Endothelial cell of umbilical vein (primary cell): ENCODE measurements around the gene TLX3. TPM values are rescaled to one million over a fixed set of nuclear protein-coding genes. Genes with fewer than 3 reads are reported as not detected.

Experiments used
- Bru-seq: library from RNA; stranded (reverse); fragments of 400-500 nt; gene quantifications from one replicate; lab custom pipeline; 2021; lab: Mats Ljungman, UMichigan
- BruChase-seq, 2 experiments: library from RNA; stranded (reverse); fragments of 400-500 nt; gene quantifications; one replicate each; lab custom pipeline; 2021; lab: Mats Ljungman, UMichigan
- BruUV-seq: library from RNA; stranded (reverse); fragments of 400-500 nt; replicated peaks from 2 replicates; lab custom pipeline; 2021; lab: Mats Ljungman, UMichigan
- CTCF ChIA-PET: fragments of 300-600, 350-600 bp; sonication (Branson Sonifier 250); formaldehyde crosslinking; loops from one replicate; lab custom pipeline; 2021; ENCODE audit warnings: antibody characterized with exemption, inconsistent platforms; lab: Charles Lee
- POLR2A ChIA-PET: fragments of 300-600, 350-600 bp; sonication (Branson Sonifier 250); formaldehyde crosslinking; loops from one replicate; lab custom pipeline; 2021; ENCODE audit warnings: antibody characterized with exemption, inconsistent platforms; lab: Charles Lee
- DNase-seq: peaks from one replicate; pipeline ENCODE4 v3.0.0-alpha.2; 2011; ENCODE audit warnings: low read depth, low spot score
- FAIRE-seq: peaks from 2 replicates; lab custom pipeline; 2011; peaks lifted over from hg19 to GRCh38; lab: Jason Lieb, UNC
- H2AFZ ChIP-seq: 2 replicates; pipeline ENCODE4 v1.6.0; 2012; ENCODE audit warnings: low read depth, low read length, control low read depth, inconsistent platforms
- H3K27ac ChIP-seq: 2 replicates; pipeline ENCODE4 v1.5.1; 2011; ENCODE audit warnings: low read depth, mild to moderate bottlenecking, control low read depth, low read length, moderate library complexity; ENCODE audit not compliant: insufficient read depth
- H3K27me3 ChIP-seq, 2 experiments: 2 replicates each; pipeline versions ENCODE4 v1.6.0 to v1.6.1; 2011; ENCODE audit warnings: low read length in 2 of 2, mixed read lengths in 1 of 2; ENCODE audit not compliant: control insufficient read depth in 2 of 2, insufficient read depth in 2 of 2
- H3K36me3 ChIP-seq, 2 experiments: 2 replicates in 1 of 2; 3 replicates in 1 of 2; pipeline ENCODE4 v1.5.1; 2011; ENCODE audit warnings: low read length in 2 of 2, mild to moderate bottlenecking in 1 of 2, moderate library complexity in 1 of 2; ENCODE audit not compliant: control insufficient read depth in 2 of 2, insufficient read depth in 2 of 2; ENCODE audit errors: extremely low read depth in 1 of 2
- H3K4me1 ChIP-seq: 3 replicates; pipeline ENCODE4 v1.5.1; 2011; ENCODE audit warnings: mild to moderate bottlenecking, low read length; ENCODE audit not compliant: control insufficient read depth, insufficient read depth; ENCODE audit errors: extremely low read depth
- H3K4me2 ChIP-seq: 2 replicates; pipeline ENCODE4 v1.6.1; 2011; ENCODE audit warnings: low read length, control low read depth, mixed read lengths; ENCODE audit not compliant: insufficient read depth
- H3K4me3 ChIP-seq, 3 experiments: fragments of 200-600 bp in 1 of 3; sonication (generic), shearing (Covaris generic) in 1 of 3; replicated peaks in 1 of 3; 2 replicates each; pipeline ENCODE4 v1.5.1; 2011 to 2016; ENCODE audit warnings: control low read depth in 3 of 3, low read length in 3 of 3, mild to moderate bottlenecking in 2 of 3, inconsistent platforms in 1 of 3, low read depth in 1 of 3, moderate library complexity in 1 of 3; ENCODE audit not compliant: insufficient read depth in 1 of 3
- H3K79me2 ChIP-seq: 2 replicates; pipeline ENCODE4 v1.6.0; 2012; ENCODE audit warnings: low read length, inconsistent platforms; ENCODE audit not compliant: control insufficient read depth, insufficient read depth
- H3K9ac ChIP-seq: replicated peaks from 2 replicates; pipeline ENCODE3; 2011; ENCODE audit warnings: low read length, control low read depth; ENCODE audit not compliant: insufficient read depth; ENCODE audit errors: extremely low read depth
- H3K9me1 ChIP-seq: replicated peaks from 3 replicates; pipeline ENCODE4 v1.6.0; 2011; ENCODE audit warnings: mild to moderate bottlenecking, low read length; ENCODE audit not compliant: control insufficient read depth, insufficient read depth; ENCODE audit errors: extremely low read depth
- H3K9me3 ChIP-seq: replicated peaks from 2 replicates; pipeline ENCODE4 v1.5.1; 2012; ENCODE audit warnings: low read length, inconsistent platforms; ENCODE audit not compliant: control insufficient read depth, insufficient read depth
- H4K20me1 ChIP-seq: replicated peaks from 2 replicates; pipeline ENCODE3; 2011; ENCODE audit warnings: mild to moderate bottlenecking, low read length; ENCODE audit not compliant: control insufficient read depth, insufficient read depth; ENCODE audit errors: extremely low read depth
- CTCF ChIP-seq, 2 donors: IDR thresholded peaks; 1 replicate in 1 of 2; 2 replicates in 1 of 2; pipeline ENCODE4 v1.5.1; 2011; ENCODE audit warnings: low read length in 2 of 2, mild to moderate bottlenecking in 2 of 2, moderate library complexity in 2 of 2, control low read depth in 1 of 2, inconsistent platforms in 1 of 2, low read depth in 1 of 2; ENCODE audit not compliant: insufficient read depth in 1 of 2; ENCODE audit errors: extremely low read depth in 1 of 2
- EZH2 ChIP-seq: IDR thresholded peaks from 2 replicates; pipeline ENCODE4 v1.6.1; 2012; ENCODE audit warnings: borderline replicate concordance, low read depth, mild to moderate bottlenecking, moderate library complexity, low read length, inconsistent platforms; ENCODE audit not compliant: severe bottlenecking
- FOS ChIP-seq: IDR thresholded peaks from 2 replicates; pipeline ENCODE4 v1.6.1; 2011; ENCODE audit warnings: mild to moderate bottlenecking, low read length, moderate library complexity, borderline replicate concordance; ENCODE audit not compliant: insufficient read depth
- GATA2 ChIP-seq: IDR thresholded peaks from 2 replicates; pipeline ENCODE4 v1.7.0; 2011; ENCODE audit warnings: low read depth, mild to moderate bottlenecking, moderate library complexity, mixed read lengths, low read length; ENCODE audit not compliant: insufficient read length, insufficient read depth
- JUN ChIP-seq: IDR thresholded peaks from 2 replicates; pipeline ENCODE4 v1.6.1; 2011; ENCODE audit warnings: borderline replicate concordance, low read depth; ENCODE audit not compliant: insufficient read length, insufficient read depth
- MAX ChIP-seq: IDR thresholded peaks from 2 replicates; pipeline ENCODE4 v1.6.1; 2011; ENCODE audit not compliant: insufficient read depth, insufficient read length
- MYC ChIP-seq: IDR thresholded peaks from one replicate; pipeline ENCODE4 v1.6.1; 2011; ENCODE audit warnings: mild to moderate bottlenecking, low read depth, low read length
- POLR2A ChIP-seq: IDR thresholded peaks from 2 replicates; pipeline ENCODE4 v1.6.1; 2012; ENCODE audit warnings: low read depth, mild to moderate bottlenecking, control low read depth, low read length
- POLR2AphosphoS5 ChIP-seq: IDR thresholded peaks from 2 replicates; pipeline ENCODE4 v1.6.1; 2012; ENCODE audit warnings: low read depth, mild to moderate bottlenecking, control low read depth, low read length, moderate library complexity; ENCODE audit not compliant: insufficient read depth
- dilution Hi-C: fragments of 300-500 bp; cut with MboI; formaldehyde crosslinking; loops from one replicate; pipeline ENCODE4 v1.15.0; 2019; ENCODE audit warnings: low sequenced_read_pairs; ENCODE audit not compliant: extremely low pct_ligation_motif_present
- intact Hi-C: fragments of 100-400 bp; cut with micrococcal nuclease; formaldehyde crosslinking; loops from one replicate; pipeline ENCODE4 v1.10.0; 2022
- long read RNA-seq: library from polyadenylated mRNA; stranded (forward); transcript quantifications from one replicate; pipeline ENCODE4 v2.0.0, GENCODE V29; 2021
- polyA minus RNA-seq, 3 experiments: library from RNA; depleted of rRNA, polyadenylated mRNA; stranded (reverse); fragments of >200 nt; gene quantifications; 1 replicate in 1 of 3; 2 replicates in 2 of 3; pipeline ENCODE4 v1.2.3, GENCODE V29; 2011
- polyA plus RNA-seq, 4 experiments: library from polyadenylated mRNA; depleted of rRNA in 3 of 4; stranded (reverse) in 3 of 4; unstranded in 1 of 4; fragments of >200 nt; gene quantifications; 2 replicates each; pipeline versions ENCODE4 v1.2.1 to v1.2.3, GENCODE V29; 2011 to 2012; ENCODE audit warnings: missing spikeins in 1 of 4
- total RNA-seq: library from RNA; stranded (reverse); gene quantifications from 2 replicates; pipeline ENCODE4 v1.2.3, GENCODE V29; 2021

Gene TLX3
- not detected in 2 replicates for total RNA-seq
- not detected in 2 replicates for polyA plus RNA-seq
- polyA plus RNA-seq (2011; cell fraction: cytosol; rRNA removed) = not detected in 2 replicates
- not detected in 2 replicates for polyA plus RNA-seq (2011; cell fraction: nucleus; rRNA removed)
- not detected in 2 replicates for polyA plus RNA-seq (2012)
- not detected in 2 replicates for polyA minus RNA-seq
- 5.6 TPM for polyA minus RNA-seq (2011; cell fraction: cytosol; rRNA and poly(A)+ RNA removed)
- polyA minus RNA-seq (2011; cell fraction: nucleus; rRNA and poly(A)+ RNA removed) = not detected in 2 replicates
- not detected for Bru-seq, nascent RNA
- BruChase-seq, experiment 1, labeled RNA remaining after a 6-hour chase = not detected
- BruChase-seq, experiment 2, labeled RNA remaining after a 2-hour chase = not detected
- long read RNA-seq = 0 reads

DNA sequence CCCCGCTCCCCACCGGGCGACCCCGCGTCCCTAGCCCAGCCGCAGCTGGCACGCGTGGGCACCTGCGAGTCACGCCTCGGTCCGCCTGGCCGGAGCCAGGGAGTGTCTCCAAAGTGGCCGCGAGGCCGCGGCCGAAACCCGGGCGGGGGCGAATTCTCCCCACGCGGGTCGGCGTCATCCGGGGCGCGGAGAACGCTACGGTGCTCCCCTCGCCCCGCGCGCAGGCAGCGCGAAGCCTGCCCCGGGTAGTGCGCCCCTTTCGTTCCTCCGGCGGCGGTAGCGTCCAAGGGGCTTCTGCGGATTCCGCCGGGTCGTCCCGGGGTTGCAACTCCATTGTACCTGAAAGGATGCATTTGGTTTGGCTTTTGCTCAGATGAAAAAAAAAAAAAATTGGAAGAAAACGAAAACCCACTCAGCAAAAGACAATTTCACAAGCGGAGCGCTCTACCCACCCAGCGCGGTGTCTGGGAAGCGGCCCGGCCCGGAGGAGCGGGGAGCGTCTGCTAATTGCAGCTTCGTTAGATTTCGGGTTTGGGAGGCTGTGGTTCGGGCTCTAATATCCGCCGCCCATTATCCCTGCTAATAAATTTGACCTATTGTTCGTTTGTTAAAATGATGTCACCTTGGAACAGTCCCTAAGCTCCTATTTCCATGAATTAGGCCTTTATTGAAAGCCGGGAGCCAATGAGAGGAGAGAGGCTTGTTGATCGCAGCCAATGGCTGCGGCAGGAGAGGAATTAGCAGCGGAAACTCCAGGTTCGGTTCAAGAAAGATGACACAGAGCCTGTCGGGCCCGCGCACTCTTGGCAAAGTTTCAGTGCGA, at the start of gene TLX3:
TSS of gene TLX3 (plus strand) at position 796 of the 823 bp plus-strand sequence. CDS start 118 bp downstream, outside the sequence.
- no TSS peak for BruUV-seq
- FAIRE-seq (no peak), DNase-seq (peak; percentile 11)
- H3K36me3 ChIP-seq = no peaks in the 10 kb centered on the region
- H3K9me3 ChIP-seq = no peaks in the 10 kb centered on the region
- H3K9ac ChIP-seq = no peak within 1 kb of the TSS
- no peaks in the 10 kb centered on the region for H3K79me2 ChIP-seq
- POLR2A ChIA-PET = no interaction called here
- H3K4me3 ChIP-seq = no peak within 1 kb of the TSS
- H3K4me1 ChIP-seq = peaks cover 2% of the 10 kb centered on the region
- peaks cover 83 to 88% of the 10 kb centered on the region in 2 experiments for H3K27me3 ChIP-seq
- dilution Hi-C loops (no loop called here), intact Hi-C loops (no loop called here)
- CTCF ChIA-PET = interaction anchor here (2.0 kb wide), 1 partner anchor 101 kb away, joined by 8 read pairs; no protein-coding TSS in a partner anchor
- peak; percentile 84 for TF ChIP-seq EZH2
- no peak for TF ChIP-seq FOS
- H3K4me2 ChIP-seq = peak within 1 kb of the TSS; percentile 8
- H4K20me1 ChIP-seq = no peaks in the 10 kb centered on the region
- no peak within 1 kb of the TSS for H2AFZ ChIP-seq
- no peaks in the 10 kb centered on the region for H3K9me1 ChIP-seq
- no peak within 1 kb of the TSS for H3K27ac ChIP-seq

DNA sequence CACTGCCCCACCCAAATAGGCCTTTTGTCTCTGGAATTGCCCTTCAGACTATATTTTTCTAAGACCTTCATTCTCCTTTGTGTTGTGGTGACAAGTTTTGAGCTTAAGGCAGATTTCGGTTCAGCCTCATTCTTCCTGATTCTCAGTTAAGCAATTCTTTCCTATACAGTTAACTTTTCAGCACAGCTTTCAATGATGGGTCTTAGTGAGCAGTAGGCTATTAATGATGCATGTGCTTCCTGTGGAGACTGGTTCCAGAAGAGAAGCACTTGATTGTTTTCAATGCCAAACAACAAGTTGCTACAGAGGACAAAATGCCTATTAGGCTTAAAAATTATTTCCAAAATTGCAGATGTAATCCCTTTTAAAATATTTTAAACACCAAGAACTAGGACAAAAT, 47.7 kb upstream of the TLX3 start:
- ChIA-PET CTCF (interaction anchor here (1.5 to 2.3 kb wide), 2 partner anchors 54 to 85 kb away, joined by 3 to 8 read pairs; no protein-coding TSS in a partner anchor), POLR2A (no interaction called here)
- H2AFZ ChIP-seq = no peak overlapping the region
- no peaks in the 10 kb centered on the region for H3K9me3 ChIP-seq
- no peak overlapping the region for H3K4me3 ChIP-seq
- H3K79me2 ChIP-seq = no peaks in the 10 kb centered on the region
- no peak for TF ChIP-seq JUN
- no peak for TF ChIP-seq FOS
- no peak for TF ChIP-seq MYC
- no peak for TF ChIP-seq EZH2
- TF ChIP-seq GATA2 = no peak
- TF ChIP-seq POLR2A = no peak
- no peak for TF ChIP-seq CTCF (IDR thresholded peaks at IDR 0.05; ENCODE audit: extremely low read depth in 1 of 2, insufficient read depth in 1 of 2, low read depth in 1 of 2, low read length in 2 of 2)
- no peak for TF ChIP-seq POLR2AphosphoS5
- TF ChIP-seq MAX = no peak
- no TSS peak for BruUV-seq
- intact Hi-C loops (no loop called here), dilution Hi-C loops (no loop called here)
- no peaks in the 10 kb centered on the region for H3K9me1 ChIP-seq
- H4K20me1 ChIP-seq = no peaks in the 10 kb centered on the region
- H3K4me2 ChIP-seq = no peak overlapping the region
- H3K27me3 ChIP-seq = no peaks in the 10 kb centered on the region
- no peaks in the 10 kb centered on the region for H3K36me3 ChIP-seq
- H3K4me1 ChIP-seq = no peaks in the 10 kb centered on the region
- no peak overlapping the region for H3K27ac ChIP-seq
- DNase-seq (no peak), FAIRE-seq (no peak)
- H3K9ac ChIP-seq = no peak overlapping the region
